ENCODE measurements around the gene TMEM168. TPM values are rescaled to one million over a fixed set of nuclear protein-coding genes. Genes with fewer than 3 reads are reported as not detected.
"Not testable (repeated sequence)": the region's sequence is repeated elsewhere in the genome, so short reads cannot be mapped to it uniquely, and the experiment has no call there.

Gene TMEM168
- total RNA-seq, 6 experiments from 2014 or later, result 15.4 to 19.3 (median 18.0) TPM

DNA sequence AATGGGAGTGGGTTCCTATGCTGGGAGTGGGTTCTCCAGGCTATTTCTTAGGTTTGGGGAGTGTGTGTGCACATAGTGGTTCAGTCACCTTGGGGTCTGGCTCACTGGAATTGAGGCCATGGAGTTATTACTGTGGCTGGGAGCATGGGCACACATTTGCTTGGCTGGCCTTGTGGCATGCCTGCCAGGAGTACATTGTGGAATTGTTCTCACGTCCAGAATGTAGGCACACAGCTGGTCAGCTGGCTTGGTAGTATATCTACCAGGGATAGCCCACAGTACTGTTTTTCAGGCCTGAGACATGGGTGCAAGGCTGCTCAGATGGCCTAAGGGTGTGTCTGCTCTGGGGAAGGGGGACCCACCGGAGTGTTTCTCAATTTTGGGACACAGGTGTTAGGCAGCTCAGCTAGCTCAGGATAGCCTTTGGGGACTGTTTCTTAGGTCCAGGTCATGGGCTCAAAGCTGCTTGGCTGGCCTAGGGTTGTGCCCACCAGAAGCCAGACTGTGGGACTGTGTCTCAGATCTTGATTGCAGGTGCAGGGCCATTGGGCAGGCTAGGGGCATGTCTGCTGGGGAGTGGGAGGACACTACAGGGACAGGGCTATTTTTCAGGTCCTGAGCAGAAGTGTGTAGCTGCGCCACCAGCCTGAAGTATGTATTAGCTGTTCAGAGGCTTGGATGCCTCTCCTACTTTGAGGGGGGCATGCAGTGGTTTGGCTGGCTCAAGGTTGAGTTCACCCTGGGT, 50.6 kb downstream of the TMEM168 start:
- Mint-ChIP-seq H3K4me3 (no peak overlapping the region), H3K27ac (no peak overlapping the region), H3K4me1 (ENCODE audit: low read depth) (no peaks in the 10 kb centered on the region), H3K36me3 (ENCODE audit: low read depth) (no peaks in the 10 kb centered on the region), H3K27me3 (ENCODE audit: insufficient read depth) (no peaks in the 10 kb centered on the region; the same call in 1 of the 2 replicates), H3K9me3 (peaks cover 8% of the 10 kb centered on the region)
- no peak for DNase-seq
- TF ChIP-seq, protein P1, sequence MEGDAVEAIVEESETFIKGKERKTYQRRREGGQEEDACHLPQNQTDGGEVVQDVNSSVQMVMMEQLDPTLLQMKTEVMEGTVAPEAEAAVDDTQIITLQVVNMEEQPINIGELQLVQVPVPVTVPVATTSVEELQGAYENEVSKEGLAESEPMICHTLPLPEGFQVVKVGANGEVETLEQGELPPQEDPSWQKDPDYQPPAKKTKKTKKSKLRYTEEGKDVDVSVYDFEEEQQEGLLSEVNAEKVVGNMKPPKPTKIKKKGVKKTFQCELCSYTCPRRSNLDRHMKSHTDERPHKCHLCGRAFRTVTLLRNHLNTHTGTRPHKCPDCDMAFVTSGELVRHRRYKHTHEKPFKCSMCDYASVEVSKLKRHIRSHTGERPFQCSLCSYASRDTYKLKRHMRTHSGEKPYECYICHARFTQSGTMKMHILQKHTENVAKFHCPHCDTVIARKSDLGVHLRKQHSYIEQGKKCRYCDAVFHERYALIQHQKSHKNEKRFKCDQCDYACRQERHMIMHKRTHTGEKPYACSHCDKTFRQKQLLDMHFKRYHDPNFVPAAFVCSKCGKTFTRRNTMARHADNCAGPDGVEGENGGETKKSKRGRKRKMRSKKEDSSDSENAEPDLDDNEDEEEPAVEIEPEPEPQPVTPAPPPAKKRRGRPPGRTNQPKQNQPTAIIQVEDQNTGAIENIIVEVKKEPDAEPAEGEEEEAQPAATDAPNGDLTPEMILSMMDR (IDR thresholded peaks at IDR 0.05), result no peak

DNA sequence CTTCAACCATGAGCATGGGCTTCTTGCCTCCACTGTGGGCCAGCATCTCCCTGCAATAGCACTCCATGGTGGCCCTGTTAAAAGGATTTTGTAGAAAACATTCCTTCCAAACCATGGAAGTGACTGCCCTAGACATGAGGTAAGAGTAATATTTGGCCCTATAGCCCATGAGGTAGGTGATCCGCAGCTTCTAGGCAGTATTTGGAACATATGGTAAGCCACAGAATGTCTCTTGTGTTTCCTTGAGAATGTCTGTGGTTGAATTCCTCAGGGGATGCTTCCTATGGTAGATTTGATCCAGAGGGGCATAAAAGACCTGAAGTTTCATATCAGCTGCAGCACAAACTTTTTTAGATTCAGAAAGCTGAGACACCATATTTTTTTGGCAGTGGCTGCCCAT, 54.9 kb downstream of the TMEM168 start:
- Mint-ChIP-seq H3K27ac (no peak overlapping the region), H3K27me3 (ENCODE audit: insufficient read depth) (no peaks in the 10 kb centered on the region), H3K4me3 (no peak overlapping the region), H3K36me3 (ENCODE audit: low read depth) (no peaks in the 10 kb centered on the region), H3K9me3 (peaks cover 17% of the 10 kb centered on the region), H3K4me1 (ENCODE audit: low read depth) (no peaks in the 10 kb centered on the region)
- TF ChIP-seq, protein P1 (IDR thresholded peaks at IDR 0.05), result no peak
- no peak for DNase-seq

DNA sequence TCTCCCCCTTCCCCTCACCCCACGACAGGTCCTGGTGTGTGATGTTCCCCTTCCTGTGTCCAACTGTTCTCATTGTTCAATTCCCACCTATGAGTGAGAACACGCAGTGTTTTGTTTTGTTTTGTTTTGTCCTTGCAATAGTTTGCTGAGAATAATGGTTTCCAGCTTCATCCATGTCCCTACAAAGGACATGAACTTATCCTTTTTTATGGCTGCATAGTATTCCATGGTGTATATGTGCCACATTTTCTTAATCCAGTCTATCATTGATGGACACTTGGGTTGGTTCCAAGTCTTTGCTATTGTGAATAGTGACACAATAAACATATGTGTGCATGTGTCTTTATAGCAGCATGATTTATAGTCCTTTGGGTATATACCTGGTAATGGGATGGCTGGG, 58.9 kb downstream of the TMEM168 start:
- H3K4me1 Mint-ChIP-seq (ENCODE audit: low read depth); H3K4me3 Mint-ChIP-seq; H3K27me3 Mint-ChIP-seq (ENCODE audit: insufficient read depth); H3K36me3 Mint-ChIP-seq (ENCODE audit: low read depth); DNase-seq; H3K27ac Mint-ChIP-seq: not testable (repeated sequence)
- H3K9me3 Mint-ChIP-seq, result peaks cover 16% of the 10 kb centered on the region

DNA sequence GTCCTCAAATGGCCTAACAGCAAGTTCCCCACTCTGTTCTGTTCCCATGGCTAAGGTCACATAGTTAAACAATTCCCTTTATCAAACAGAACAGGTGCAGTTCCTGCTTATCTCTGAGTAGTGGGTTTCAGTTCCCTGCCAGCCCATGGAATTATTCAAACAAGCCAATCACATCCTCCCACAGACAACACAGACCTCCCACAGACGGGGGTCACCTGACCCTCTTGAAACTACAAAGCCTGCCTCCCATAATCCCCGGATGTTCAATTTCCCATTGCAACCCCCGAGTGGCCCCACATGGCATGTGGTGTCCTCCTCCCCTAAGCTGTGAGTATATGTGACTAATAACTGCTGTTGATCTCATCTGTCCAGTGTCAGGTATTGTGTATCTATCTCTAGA, 64.1 kb downstream of the TMEM168 start:
- no peaks in the 10 kb centered on the region for H3K27me3 Mint-ChIP-seq (ENCODE audit: insufficient read depth)
- H3K4me1 Mint-ChIP-seq (ENCODE audit: low read depth), result peaks cover 21% of the 10 kb centered on the region
- TF ChIP-seq, protein P1 (IDR thresholded peaks at IDR 0.05), result no peak

DNA sequence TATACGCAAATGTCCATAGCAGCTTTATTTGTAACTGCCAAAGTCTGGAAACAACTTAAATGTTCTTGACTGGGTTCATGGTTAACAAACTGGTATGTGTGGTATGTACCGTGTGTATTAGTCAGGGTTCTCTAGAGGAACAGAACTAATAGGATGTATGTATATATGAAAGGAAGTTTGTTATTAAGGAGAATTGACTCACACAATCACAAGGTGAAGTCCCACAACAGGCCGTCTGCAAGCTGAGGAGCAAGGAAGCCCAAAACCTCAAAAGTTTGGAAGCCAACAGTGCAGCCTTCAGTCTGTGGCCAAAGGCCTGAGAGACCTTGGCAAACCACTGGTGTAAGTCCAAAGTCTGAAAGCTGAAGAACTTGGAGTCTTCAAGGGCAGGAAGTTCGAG, 66.8 kb downstream of the TMEM168 start:
- H3K4me1 Mint-ChIP-seq (ENCODE audit: low read depth), result peaks cover 21% of the 10 kb centered on the region
- peak overlapping the region; percentile 79 for H3K27ac Mint-ChIP-seq
- H3K9me3 Mint-ChIP-seq, result no peaks in the 10 kb centered on the region
- TF ChIP-seq, protein P1 (IDR thresholded peaks at IDR 0.05), result no peak
- H3K27me3 Mint-ChIP-seq (ENCODE audit: insufficient read depth), result no peaks in the 10 kb centered on the region; the same call in 1 of the 2 replicates
- peak overlapping the region; percentile 36; the same call in 1 of the 2 replicates for H3K4me3 Mint-ChIP-seq
- H3K36me3 Mint-ChIP-seq (ENCODE audit: low read depth), result no peaks in the 10 kb centered on the region
- peak; percentile 41 for DNase-seq

More for the DNA sequence above, 64.1 kb downstream of the TMEM168 start:
- H3K36me3 Mint-ChIP-seq (ENCODE audit: low read depth), result no peaks in the 10 kb centered on the region
- no peak for DNase-seq
- peaks cover 4% of the 10 kb centered on the region; the same call in 1 of the 2 replicates for H3K9me3 Mint-ChIP-seq
- H3K4me3 Mint-ChIP-seq, result no peak overlapping the region
- no peak overlapping the region for H3K27ac Mint-ChIP-seq

DNA sequence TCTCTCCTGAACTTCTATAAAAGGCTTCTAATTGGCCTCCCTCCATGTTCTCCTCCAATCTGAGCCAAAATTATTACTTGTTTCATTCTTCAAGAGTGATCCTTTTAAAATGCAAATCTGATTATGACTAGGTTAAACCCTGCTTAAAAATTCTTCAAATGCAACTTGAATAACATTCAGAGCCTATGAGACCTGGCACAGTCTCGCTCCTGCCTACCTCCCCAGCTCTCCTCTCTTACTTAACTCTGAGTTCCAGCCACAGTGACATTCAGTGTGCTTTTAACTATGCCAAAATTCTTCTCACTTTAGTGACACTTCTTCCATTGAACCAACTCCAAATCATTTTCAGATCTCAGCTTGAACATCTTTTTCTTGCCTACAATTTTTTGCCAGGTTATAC, 68.8 kb downstream of the TMEM168 start:
- TF ChIP-seq, protein P1 (IDR thresholded peaks at IDR 0.05), result no peak
- Mint-ChIP-seq H3K9me3 (no peaks in the 10 kb centered on the region), H3K27ac (no peak overlapping the region), H3K4me3 (no peak overlapping the region), H3K36me3 (ENCODE audit: low read depth) (no peaks in the 10 kb centered on the region), H3K27me3 (ENCODE audit: insufficient read depth) (no peaks in the 10 kb centered on the region; the same call in 1 of the 2 replicates), H3K4me1 (ENCODE audit: low read depth) (peaks cover 21% of the 10 kb centered on the region)
- no peak for DNase-seq
